Testis (tissue), 2 donors: Measurements from ENCODE around the gene KRR1.

Source experiments
- CTCF ChIP-seq, 3 experiments: fragments of 450-650 bp in 2 of 3; fragments of 200-600 bp in 1 of 3; sonication (generic) in 1 of 3; IDR thresholded peaks; one replicate each; pipeline ENCODE4 v1.5.1; 2016 to 2019; ENCODE audit warnings: antibody characterized with exemption in 3 of 3, mild to moderate bottlenecking in 2 of 3, moderate library complexity in 1 of 3
- POLR2A ChIP-seq: fragments of 450-650 bp; IDR thresholded peaks from one replicate; pipeline ENCODE4 v1.6.1; 2017; ENCODE audit warnings: antibody characterized with exemption, mild to moderate bottlenecking, moderate library complexity

GRCh38 chr12:75457191-75457590, 54.2 kb downstream of the KRR1 start:
- TF ChIP-seq CTCF (IDR thresholded peaks at IDR 0.05): no peak
- TF ChIP-seq POLR2A: no peak
